Glomerular visceral epithelial cell (primary cell): ENCODE data around the gene C6orf118.

Source experiments
- DNase-seq: peaks from one replicate; pipeline ENCODE4 v3.0.0-alpha.2; 2016; ENCODE audit errors: extremely low spot score

The C6orf118 gene

GRCh38 chr6:165244524-165245247 lies 64.7 kb downstream of the C6orf118 start:
- no peak for DNase-seq

- no peak for DNase-seq
These were observed 65.6 kb downstream of the C6orf118 start for GRCh38 chr6:165243801-165244200.

GRCh38 chr6:165236326-165236725 lies 73.1 kb downstream of the C6orf118 start:
- DNase-seq, result no peak

GRCh38 chr6:165232731-165233488 lies 76.5 kb downstream of the C6orf118 start:
- no peak for DNase-seq

GRCh38 chr6:165231581-165232561 lies 77.5 kb downstream of the C6orf118 start:
- peak; percentile 68 for DNase-seq

- DNase-seq, result no peak
These were observed 78.2 kb downstream of the C6orf118 start for GRCh38 chr6:165231177-165231576.
